HG02970 (cell line): ENCODE data around the gene ADCYAP1R1.

Experiments
- ATAC-seq: cut with Tn5 transposase; IDR thresholded peaks from one replicate; pipeline ENCODE4 v1.9.1; 2021; ENCODE audit warnings: mild to moderate bottlenecking, moderate library complexity, moderate number of reproducible peaks; ENCODE audit not compliant: unreplicated experiment, low FRiP score

The ADCYAP1R1 gene

GRCh38 chr7:31080763-31081162 is 28.7 kb downstream of the ADCYAP1R1 start:
- ATAC-seq, result no peak

GRCh38 chr7:31082017-31082416 is 29.9 kb downstream of the ADCYAP1R1 start:
- no peak for ATAC-seq

- ATAC-seq, result no peak
These were observed 30.3 kb downstream of the ADCYAP1R1 start for GRCh38 chr7:31082447-31082846.

GRCh38 chr7:31083210-31083786 is 31.2 kb downstream of the ADCYAP1R1 start:
- ATAC-seq, result no peak

GRCh38 chr7:31084226-31084625 is 32.1 kb downstream of the ADCYAP1R1 start:
- ATAC-seq, result no peak

GRCh38 chr7:31087351-31087750 is 35.2 kb downstream of the ADCYAP1R1 start:
- ATAC-seq, result no peak

GRCh38 chr7:31091924-31092434 is 39.9 kb downstream of the ADCYAP1R1 start:
- no peak for ATAC-seq

- no peak for ATAC-seq
These were observed 40.5 kb downstream of the ADCYAP1R1 start for GRCh38 chr7:31092606-31093005.

GRCh38 chr7:31093282-31093681 is 41.2 kb downstream of the ADCYAP1R1 start:
- no peak for ATAC-seq

- ATAC-seq, result no peak
These were observed 42.2 kb downstream of the ADCYAP1R1 start for GRCh38 chr7:31094271-31094670.

- no peak for ATAC-seq
These were observed 43.4 kb downstream of the ADCYAP1R1 start for GRCh38 chr7:31095286-31096197.

GRCh38 chr7:31096198-31096876 is 44.2 kb downstream of the ADCYAP1R1 start:
- ATAC-seq, result no peak

- ATAC-seq, result no peak
These were observed 44.8 kb downstream of the ADCYAP1R1 start for GRCh38 chr7:31096877-31097258.

- no peak for ATAC-seq
These were observed 46.7 kb downstream of the ADCYAP1R1 start for GRCh38 chr7:31098642-31099360.

GRCh38 chr7:31099451-31100444 is 47.6 kb downstream of the ADCYAP1R1 start:
- no peak for ATAC-seq

- ATAC-seq, result no peak
These were observed 48.3 kb downstream of the ADCYAP1R1 start for GRCh38 chr7:31100445-31100844.

- no peak for ATAC-seq
These were observed 48.8 kb downstream of the ADCYAP1R1 start for GRCh38 chr7:31100871-31101270.

- no peak for ATAC-seq
These were observed 49.4 kb downstream of the ADCYAP1R1 start for GRCh38 chr7:31101544-31101943.
